Activated naive CD8-positive, alpha-beta T cell treated with anti-CD3 and anti-CD28 coated beads, Interleukin-2, amount 50 U/mL, for 24 hours (primary cell): ENCODE results near the gene SLC22A15.
"Not testable (repeated sequence)": the region's sequence is repeated elsewhere in the genome, so short reads cannot be mapped to it uniquely, and the experiment has no call there.

Experiments
- ATAC-seq: fragments of 150-1000 bp; cut with Tn5 transposase; one replicate; pipeline ENCODE4 v1.10.0; 2021
- DNase-seq: peaks from one replicate; pipeline ENCODE4 v3.0.0; 2021
- H3K27ac Mint-ChIP-seq: one replicate; pipeline ENCODE4 v1.8.0; 2021; ENCODE audit warnings: mild to moderate bottlenecking, mixed read lengths
- H3K27me3 Mint-ChIP-seq: one replicate; pipeline ENCODE4 v1.8.0; 2021; ENCODE audit warnings: mixed read lengths
- H3K36me3 Mint-ChIP-seq: one replicate; pipeline ENCODE4 v1.8.0; 2021; ENCODE audit warnings: low read depth, mixed read lengths
- H3K4me1 Mint-ChIP-seq: one replicate; pipeline ENCODE4 v1.8.0; 2021; ENCODE audit warnings: mixed read lengths
- H3K4me3 Mint-ChIP-seq: one replicate; pipeline ENCODE4 v1.8.0; 2021; ENCODE audit warnings: mild to moderate bottlenecking, moderate library complexity, mixed read lengths
- H3K9me3 Mint-ChIP-seq: one replicate; pipeline ENCODE4 v1.8.0; 2021; ENCODE audit warnings: mixed read lengths

The SLC22A15 gene

DNA sequence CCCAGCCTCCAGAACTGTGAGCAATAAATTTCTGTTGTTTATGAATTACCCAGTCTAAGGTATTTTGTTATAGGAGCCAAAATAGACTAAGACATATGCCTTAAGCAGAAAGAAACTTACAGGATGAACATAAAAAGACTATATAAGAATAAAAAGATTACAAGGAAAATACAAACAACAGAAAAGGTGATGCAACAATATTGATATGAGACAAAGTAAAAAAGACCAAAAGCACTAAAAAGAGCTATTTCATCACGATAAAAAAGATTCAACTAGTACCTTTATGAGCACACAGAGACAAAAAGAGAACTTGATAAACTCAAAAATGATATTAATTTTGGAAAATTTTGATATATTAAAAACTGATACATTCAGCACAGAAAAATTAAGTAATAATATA is 3.2 kb upstream of the SLC22A15 start:
- H3K4me1 Mint-ChIP-seq = peaks cover 7% of the 10 kb centered on the region
- no peaks in the 10 kb centered on the region for H3K9me3 Mint-ChIP-seq
- no peak for DNase-seq
- peaks cover 43% of the 10 kb centered on the region for H3K27me3 Mint-ChIP-seq
- no peak overlapping the region for H3K4me3 Mint-ChIP-seq
- ATAC-seq = no peak
- H3K36me3 Mint-ChIP-seq = no peaks in the 10 kb centered on the region
- no peak overlapping the region for H3K27ac Mint-ChIP-seq

DNA sequence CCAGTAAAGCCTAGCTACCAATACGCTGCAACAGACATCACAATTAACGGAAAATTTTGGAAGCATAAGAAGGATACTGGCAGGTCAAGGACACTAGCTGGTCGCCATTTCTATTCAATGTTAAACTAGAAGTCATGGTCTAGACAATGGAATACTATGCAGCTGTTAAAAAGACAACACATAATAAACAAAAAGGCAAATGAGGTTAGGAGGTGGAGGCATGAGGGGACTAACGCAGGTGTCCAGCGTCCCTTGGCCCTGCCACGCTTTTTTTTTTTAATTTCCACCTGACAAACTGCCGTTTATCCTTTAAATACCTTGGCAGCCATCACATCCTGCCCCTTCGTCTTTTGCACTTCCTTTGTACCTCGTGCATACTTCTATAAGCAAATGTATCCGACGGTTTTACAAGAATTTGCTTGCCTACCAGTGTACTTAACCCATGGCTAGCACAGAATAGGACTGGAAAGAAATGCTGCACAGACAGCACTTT is 698 bp upstream of the SLC22A15 start:
- ATAC-seq = no peak
- Mint-ChIP-seq H3K9me3 (no peaks in the 10 kb centered on the region), H3K4me1 (peaks cover 7% of the 10 kb centered on the region), H3K4me3 (peak overlapping the region; percentile 79), H3K27ac (peak overlapping the region; percentile 22), H3K36me3 (no peaks in the 10 kb centered on the region), H3K27me3 (peaks cover 46% of the 10 kb centered on the region)
- no peak for DNase-seq

DNA sequence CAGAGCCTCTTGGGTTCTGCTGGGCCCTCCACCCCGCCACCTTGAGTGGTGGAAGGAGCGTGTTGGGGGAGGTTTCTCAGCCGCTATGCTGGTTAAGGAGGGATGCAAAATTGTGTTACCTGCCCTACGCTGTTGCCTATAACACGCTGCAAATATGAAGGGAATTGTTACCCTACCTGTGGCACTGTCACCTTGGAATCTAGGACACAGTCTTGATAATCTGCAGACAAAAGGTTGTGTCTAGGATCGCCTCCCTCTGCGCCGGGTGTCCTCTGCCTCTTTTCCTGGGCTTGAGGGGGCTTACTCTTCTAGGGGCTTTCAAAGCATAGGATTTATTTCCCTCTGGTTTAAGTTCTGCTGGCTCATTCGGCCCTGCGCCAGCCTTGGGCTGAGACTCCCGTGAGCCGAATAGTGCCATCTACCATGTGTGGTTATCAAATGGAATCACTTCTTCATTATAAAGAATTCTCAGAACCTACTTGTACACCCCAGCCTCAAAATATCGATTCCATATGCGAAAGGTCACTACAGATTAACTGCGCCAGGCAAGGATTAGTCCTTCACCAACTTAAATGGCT is 697 bp downstream of the SLC22A15 start:
- no peaks in the 10 kb centered on the region for H3K9me3 Mint-ChIP-seq
- H3K27me3 Mint-ChIP-seq = peaks cover 43% of the 10 kb centered on the region
- peaks cover 7% of the 10 kb centered on the region for H3K4me1 Mint-ChIP-seq
- H3K36me3 Mint-ChIP-seq = no peaks in the 10 kb centered on the region
- ATAC-seq (no peak), DNase-seq (no peak)
- peak overlapping the region; percentile 68 for H3K4me3 Mint-ChIP-seq
- H3K27ac Mint-ChIP-seq = no peak overlapping the region

DNA sequence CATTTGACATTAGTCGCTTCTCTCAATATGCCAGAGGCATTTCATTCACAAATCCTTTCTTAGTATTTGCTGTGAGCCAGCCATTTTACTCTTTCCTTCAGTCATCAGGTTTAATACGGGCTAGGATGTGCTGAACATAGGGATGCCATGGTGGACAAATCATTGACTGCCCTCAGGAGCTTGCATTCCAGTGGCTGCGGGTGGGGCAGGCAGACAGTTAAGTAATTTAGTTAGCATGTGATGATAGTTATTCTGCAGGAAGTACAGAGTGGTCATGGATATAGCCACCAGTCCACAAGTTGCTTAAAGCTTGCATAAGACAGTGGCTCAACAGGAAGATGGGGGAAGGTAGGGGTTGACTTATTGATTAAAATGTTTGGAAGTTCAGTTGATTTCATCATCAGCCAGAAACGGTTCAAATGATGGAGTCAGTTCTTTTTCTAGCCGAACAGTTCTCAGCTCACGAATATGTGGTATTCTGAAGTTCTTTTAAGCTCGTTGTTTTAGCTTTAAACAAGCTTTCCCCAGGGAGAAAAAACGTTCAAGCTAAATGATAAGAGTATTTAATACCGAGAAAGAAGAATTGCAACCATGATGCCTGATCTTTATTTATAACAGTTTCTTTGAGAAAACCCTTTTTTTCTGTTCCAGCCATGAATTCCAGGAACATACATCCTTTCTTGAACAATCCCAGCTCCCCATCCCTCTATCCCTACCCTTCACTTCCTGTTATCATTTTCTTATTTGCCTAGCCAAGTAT is 1.4 kb downstream of the SLC22A15 start:
- peak overlapping the region; percentile 68 for H3K4me3 Mint-ChIP-seq
- H3K27me3 Mint-ChIP-seq = peaks cover 43% of the 10 kb centered on the region
- peaks cover 7% of the 10 kb centered on the region for H3K4me1 Mint-ChIP-seq
- no peak for DNase-seq
- H3K36me3 Mint-ChIP-seq = no peaks in the 10 kb centered on the region
- no peaks in the 10 kb centered on the region for H3K9me3 Mint-ChIP-seq
- ATAC-seq = no peak
- H3K27ac Mint-ChIP-seq = no peak overlapping the region

DNA sequence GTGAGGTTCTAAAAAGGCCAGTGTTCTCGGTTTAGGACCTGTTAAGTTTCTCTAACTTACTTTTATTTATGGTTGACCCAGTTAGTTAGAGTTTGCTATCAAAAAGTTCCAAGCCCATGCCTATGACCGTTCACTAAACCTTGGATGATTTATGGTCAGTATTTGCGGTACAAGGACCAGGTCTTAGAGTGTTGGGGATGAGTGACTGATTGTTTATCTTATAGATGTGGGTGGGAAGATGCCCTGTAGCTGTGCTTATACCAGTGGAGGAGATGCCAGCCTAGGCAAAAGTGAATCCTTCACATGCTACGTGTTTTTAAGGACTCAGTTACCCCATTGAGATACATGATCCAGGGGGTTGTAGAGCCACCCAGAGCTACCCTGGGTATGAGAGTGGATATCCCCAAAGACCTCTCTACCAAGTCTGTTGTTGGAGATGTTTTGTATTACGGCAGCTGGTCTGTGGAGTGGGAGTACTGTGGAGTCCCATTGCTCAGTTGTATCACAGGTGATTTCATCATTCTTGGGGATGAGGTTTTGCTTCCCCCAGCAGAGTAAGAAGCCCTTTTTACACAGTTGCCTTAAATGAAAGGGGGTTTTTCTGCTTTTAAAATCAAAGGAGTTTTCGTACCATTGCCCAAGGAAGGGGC is 2.1 kb downstream of the SLC22A15 start:
- H3K36me3 Mint-ChIP-seq = no peaks in the 10 kb centered on the region
- H3K27ac Mint-ChIP-seq = no peak overlapping the region
- H3K9me3 Mint-ChIP-seq = no peaks in the 10 kb centered on the region

DNA sequence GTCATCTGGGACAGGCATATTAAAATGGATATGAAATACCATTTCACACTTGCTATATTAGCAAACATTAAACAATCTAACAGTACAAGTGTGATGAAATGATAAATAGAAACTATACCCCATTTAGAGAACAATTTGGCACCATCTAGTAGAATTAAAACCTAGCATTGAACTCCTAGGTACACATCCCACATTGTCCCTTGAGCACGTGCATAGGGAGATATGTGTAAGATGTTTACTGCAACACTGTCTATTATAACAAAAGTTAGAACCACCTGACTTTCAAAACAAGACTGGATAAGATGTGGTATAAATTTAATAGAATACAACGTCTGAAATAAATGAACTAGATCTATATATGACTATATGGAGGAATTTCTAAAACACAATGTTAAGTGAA is 3.8 kb downstream of the SLC22A15 start:
- Mint-ChIP-seq H3K27me3 (peaks cover 32% of the 10 kb centered on the region), H3K36me3 (no peaks in the 10 kb centered on the region), H3K9me3 (no peaks in the 10 kb centered on the region), H3K27ac (no peak overlapping the region), H3K4me3 (no peak overlapping the region), H3K4me1 (peaks cover 7% of the 10 kb centered on the region)
- ATAC-seq (no peak), DNase-seq (no peak)

More for the DNA sequence above, 2.1 kb downstream of the SLC22A15 start:
- Mint-ChIP-seq H3K4me1 (peaks cover 7% of the 10 kb centered on the region), H3K4me3 (no peak overlapping the region), H3K27me3 (peaks cover 40% of the 10 kb centered on the region)
- DNase-seq (no peak), ATAC-seq (no peak)

DNA sequence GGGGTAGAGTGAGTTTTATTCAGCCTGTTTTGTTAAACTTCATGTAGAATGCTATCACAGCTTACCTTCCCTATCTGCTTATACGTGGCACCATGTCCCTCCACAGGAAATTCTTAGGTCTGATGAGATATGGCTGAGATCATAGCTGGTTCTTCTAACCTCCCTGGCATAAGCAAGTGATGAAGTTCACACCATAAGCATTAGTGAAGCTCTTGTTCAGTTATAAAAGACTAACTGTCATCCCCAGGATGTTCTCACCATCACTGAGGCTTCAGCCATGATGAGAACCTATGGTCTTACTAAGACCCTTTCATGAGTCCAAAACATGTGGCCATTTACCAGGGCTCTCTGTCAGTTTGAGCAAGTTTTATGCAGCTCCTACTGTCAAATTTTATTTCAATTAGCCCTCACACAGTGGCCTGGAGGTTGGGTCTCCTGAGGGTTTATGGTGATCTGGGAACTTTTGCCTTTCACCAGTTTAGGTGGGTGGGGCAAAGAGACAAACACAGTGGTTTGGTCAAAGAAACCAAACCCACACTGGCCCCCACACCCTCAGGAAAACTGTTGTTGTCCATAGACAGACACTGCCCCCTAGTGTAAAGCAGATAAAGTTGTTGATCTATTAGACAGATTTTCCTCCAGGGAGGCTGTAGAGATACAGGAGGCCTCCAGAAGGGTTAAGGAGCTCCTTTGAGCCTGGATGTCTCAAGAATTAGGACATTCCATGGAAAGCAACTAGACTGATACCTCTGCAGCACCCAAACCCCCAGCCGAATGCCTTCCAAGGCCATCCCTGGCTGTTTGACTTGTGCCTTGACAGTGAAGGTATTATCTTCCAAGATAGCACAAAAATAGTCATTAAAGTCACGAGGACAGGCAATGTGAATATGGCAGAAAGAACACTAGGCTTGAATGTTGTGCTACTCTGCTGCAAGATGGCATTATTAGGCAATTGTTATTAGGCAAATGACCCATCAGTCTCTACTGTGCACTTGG is 5.0 kb downstream of the SLC22A15 start:
- ATAC-seq = peak; percentile 44
- H3K4me3 Mint-ChIP-seq = no peak overlapping the region
- DNase-seq = no peak
- H3K27me3 Mint-ChIP-seq = peaks cover 22% of the 10 kb centered on the region
- no peaks in the 10 kb centered on the region for H3K36me3 Mint-ChIP-seq
- H3K9me3 Mint-ChIP-seq = no peaks in the 10 kb centered on the region
- peaks cover 3% of the 10 kb centered on the region for H3K4me1 Mint-ChIP-seq
- H3K27ac Mint-ChIP-seq = no peak overlapping the region

DNA sequence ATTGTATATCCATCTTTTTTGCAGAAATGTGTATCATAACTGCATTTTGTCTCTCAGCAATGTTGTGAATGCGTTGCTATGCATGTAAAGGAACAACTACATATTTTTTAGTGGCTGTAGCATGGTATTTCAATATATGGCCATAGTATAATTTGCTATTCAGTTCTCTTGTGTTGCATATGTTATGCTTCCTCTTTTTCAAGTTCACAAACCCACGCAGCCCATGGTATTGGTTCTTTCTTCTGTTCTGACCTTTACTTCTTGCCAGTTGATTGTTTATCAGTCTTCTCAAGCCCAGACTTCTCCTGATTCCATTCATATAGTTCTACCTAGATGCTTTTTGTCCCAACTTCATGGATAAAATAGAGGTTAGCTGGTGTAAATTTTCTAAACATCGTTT is 6.1 kb downstream of the SLC22A15 start:
- no peaks in the 10 kb centered on the region for H3K36me3 Mint-ChIP-seq
- H3K27me3 Mint-ChIP-seq = peaks cover 19% of the 10 kb centered on the region
- H3K4me3 Mint-ChIP-seq = no peak overlapping the region
- DNase-seq (no peak), ATAC-seq (no peak)
- no peaks in the 10 kb centered on the region for H3K9me3 Mint-ChIP-seq
- no peak overlapping the region for H3K27ac Mint-ChIP-seq
- H3K4me1 Mint-ChIP-seq = no peaks in the 10 kb centered on the region

DNA sequence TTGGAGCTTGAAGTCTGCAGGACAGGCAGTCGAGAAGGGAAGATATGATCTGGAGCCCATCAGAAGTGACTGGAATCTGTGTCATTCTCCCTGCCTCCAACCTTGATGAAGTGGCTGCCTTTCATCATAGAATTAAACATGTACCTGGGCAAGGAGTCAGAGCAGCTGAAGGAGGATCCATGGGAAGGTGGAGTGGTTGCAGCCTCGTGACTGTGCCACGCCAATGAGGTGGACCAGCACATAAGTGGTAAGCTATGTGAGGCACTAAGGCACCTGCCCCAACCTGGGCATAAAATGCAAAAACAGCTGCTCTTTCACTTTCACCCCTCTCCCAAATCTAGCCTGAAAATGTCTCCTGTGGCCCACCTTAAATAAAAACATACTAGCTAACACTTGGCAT is 7.3 kb downstream of the SLC22A15 start:
- H3K4me1 Mint-ChIP-seq = no peaks in the 10 kb centered on the region
- H3K27ac Mint-ChIP-seq = no peak overlapping the region
- ATAC-seq (no peak), DNase-seq (no peak)
- peaks cover 11% of the 10 kb centered on the region for H3K27me3 Mint-ChIP-seq
- H3K9me3 Mint-ChIP-seq = no peaks in the 10 kb centered on the region
- H3K4me3 Mint-ChIP-seq = no peak overlapping the region
- H3K36me3 Mint-ChIP-seq = no peaks in the 10 kb centered on the region

DNA sequence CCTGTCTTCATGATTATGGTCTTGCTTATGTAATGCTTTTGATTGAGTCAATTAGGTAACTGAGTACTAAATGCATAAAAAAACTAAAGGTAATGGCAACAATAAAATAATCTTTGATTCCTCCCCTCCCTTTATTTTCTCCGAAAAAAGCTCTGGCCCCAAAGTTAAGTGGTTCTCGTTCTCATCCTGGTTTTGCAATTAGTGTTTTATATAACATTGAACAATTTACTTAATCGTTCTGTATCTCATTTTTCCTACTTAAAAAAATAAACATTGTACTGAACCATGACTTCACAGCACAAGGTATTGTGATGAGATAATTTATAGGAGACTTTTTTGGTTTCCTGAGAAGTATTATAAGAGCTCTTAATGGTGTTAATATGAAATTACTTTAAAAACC is 11.3 kb downstream of the SLC22A15 start:
- no peak for ATAC-seq
- Mint-ChIP-seq H3K27me3 (peaks cover 7% of the 10 kb centered on the region), H3K4me1 (peaks cover 3% of the 10 kb centered on the region), H3K9me3 (no peaks in the 10 kb centered on the region), H3K36me3 (no peaks in the 10 kb centered on the region), H3K4me3 (no peak overlapping the region), H3K27ac (no peak overlapping the region)
- no peak for DNase-seq

DNA sequence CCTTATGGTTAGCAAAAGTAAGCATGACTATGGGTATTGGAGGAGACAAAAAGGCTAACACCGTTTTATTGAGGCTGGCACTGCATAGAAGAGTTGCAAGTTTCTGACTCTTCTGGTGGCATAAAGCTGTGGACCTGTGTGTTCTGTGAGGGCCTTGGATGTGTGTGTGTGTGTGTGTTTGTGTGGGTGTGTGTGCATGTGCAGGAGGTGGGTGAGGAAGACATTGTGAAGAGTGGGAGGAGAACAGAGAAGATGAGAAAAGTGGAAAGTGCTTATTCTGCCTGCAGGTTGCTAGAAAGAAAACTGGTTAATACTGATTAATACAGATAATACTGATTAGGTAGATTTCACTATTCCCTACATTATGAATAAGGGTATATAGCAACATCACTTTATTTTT is 12.6 kb downstream of the SLC22A15 start:
- no peak for ATAC-seq
- Mint-ChIP-seq H3K4me3 (no peak overlapping the region), H3K27ac (no peak overlapping the region), H3K36me3 (no peaks in the 10 kb centered on the region), H3K9me3 (no peaks in the 10 kb centered on the region), H3K27me3 (peaks cover 7% of the 10 kb centered on the region), H3K4me1 (peaks cover 3% of the 10 kb centered on the region)
- no peak for DNase-seq

DNA sequence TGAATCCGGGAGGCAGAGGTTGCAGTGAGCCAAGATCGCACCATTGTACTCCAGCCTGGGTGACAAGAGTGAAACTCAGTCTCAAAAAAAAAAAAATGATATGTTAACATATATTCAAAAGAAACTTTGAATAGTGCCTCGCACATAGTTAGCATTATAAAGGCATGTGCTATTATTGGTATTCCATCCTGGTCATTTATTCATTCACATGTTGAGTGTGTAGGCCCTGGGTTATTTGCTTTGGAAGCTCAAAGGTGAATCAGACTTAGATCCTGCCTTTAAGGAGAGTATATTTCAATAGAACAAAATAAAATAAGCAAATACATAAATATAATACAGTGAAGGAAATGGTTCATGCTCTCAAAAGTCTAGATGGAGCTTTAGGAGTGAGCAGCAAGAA is 13.4 kb downstream of the SLC22A15 start:
- no peaks in the 10 kb centered on the region for H3K36me3 Mint-ChIP-seq
- DNase-seq (no peak), ATAC-seq (no peak)
- no peaks in the 10 kb centered on the region for H3K9me3 Mint-ChIP-seq
- peaks cover 3% of the 10 kb centered on the region for H3K4me1 Mint-ChIP-seq
- peaks cover 7% of the 10 kb centered on the region for H3K27me3 Mint-ChIP-seq
- no peak overlapping the region for H3K4me3 Mint-ChIP-seq
- H3K27ac Mint-ChIP-seq = no peak overlapping the region

DNA sequence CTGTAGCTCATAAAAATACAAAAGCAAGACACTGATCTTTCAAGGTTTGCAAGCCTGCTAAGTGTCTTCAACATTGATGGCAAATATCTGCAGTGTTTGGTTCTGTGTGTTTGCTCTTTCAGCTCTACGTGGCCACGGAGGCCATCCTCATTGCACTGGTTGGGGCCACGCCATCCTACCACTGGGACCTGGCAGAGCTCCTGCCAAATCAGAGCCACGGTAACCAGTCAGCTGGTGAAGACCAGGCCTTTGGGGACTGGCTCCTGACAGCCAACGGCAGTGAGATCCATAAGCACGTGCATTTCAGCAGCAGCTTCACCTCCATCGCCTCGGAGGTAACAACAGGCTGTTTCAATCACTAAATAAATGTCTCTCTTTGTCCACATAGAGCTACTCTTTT is 15.6 kb downstream of the SLC22A15 start:
- Mint-ChIP-seq H3K36me3 (no peaks in the 10 kb centered on the region), H3K27ac (no peak overlapping the region), H3K27me3 (peaks cover 4% of the 10 kb centered on the region), H3K9me3 (peaks cover 3% of the 10 kb centered on the region), H3K4me1 (peaks cover 3% of the 10 kb centered on the region), H3K4me3 (no peak overlapping the region)
- no peak for ATAC-seq
- no peak for DNase-seq

DNA sequence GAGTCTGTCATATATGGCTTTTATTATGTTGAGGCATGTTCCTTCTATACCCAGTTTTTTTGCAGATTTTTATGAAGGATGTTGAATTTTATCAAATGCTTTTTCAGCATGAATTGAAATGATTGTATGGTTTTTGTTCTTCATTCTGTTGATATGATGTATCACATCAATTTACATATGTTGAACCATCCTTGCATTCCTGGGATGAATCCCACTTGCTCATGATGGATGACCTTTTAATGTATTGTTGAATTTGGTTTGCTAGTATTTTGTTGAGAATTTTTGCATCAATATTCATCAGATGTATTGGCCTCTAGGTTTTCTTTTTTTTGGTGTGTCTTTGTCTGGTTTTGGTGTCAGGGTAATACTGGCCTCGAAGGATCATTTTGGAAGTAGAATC is 21.6 kb downstream of the SLC22A15 start:
- ATAC-seq, H3K4me3 Mint-ChIP-seq, DNase-seq, H3K27me3 Mint-ChIP-seq, H3K4me1 Mint-ChIP-seq, H3K27ac Mint-ChIP-seq: not testable (repeated sequence)
- Mint-ChIP-seq H3K36me3 (peaks cover 18% of the 10 kb centered on the region), H3K9me3 (peaks cover 44% of the 10 kb centered on the region)
